ENCODE data around the gene TBX19.

DNA sequence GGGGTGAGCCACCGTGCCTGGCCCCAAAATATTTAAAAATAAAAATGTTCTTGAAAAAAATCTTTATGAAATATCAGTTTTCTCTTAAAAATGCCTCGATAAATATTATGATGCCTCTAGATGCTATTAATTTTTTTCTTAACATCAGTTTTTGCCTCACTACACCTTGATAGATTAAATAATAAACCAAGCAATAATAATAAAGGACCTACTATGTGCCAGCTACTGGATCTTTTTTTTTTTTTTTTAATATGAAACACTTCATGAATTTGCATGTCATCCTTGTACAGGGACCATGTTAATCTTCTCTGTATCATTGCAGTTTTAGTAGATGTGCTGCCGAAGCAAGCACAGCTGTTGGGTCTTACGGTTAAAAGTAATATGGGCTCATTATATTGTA lies 17.5 kb upstream of the TBX19 start:
- TF ChIP-seq, protein P1, sequence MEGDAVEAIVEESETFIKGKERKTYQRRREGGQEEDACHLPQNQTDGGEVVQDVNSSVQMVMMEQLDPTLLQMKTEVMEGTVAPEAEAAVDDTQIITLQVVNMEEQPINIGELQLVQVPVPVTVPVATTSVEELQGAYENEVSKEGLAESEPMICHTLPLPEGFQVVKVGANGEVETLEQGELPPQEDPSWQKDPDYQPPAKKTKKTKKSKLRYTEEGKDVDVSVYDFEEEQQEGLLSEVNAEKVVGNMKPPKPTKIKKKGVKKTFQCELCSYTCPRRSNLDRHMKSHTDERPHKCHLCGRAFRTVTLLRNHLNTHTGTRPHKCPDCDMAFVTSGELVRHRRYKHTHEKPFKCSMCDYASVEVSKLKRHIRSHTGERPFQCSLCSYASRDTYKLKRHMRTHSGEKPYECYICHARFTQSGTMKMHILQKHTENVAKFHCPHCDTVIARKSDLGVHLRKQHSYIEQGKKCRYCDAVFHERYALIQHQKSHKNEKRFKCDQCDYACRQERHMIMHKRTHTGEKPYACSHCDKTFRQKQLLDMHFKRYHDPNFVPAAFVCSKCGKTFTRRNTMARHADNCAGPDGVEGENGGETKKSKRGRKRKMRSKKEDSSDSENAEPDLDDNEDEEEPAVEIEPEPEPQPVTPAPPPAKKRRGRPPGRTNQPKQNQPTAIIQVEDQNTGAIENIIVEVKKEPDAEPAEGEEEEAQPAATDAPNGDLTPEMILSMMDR (IDR thresholded peaks at IDR 0.05), result no peak
- TF ChIP-seq POLR2A (IDR thresholded peaks at IDR 0.05), result no peak
